ENCODE results near the gene BHMT2.

Gene BHMT2

DNA sequence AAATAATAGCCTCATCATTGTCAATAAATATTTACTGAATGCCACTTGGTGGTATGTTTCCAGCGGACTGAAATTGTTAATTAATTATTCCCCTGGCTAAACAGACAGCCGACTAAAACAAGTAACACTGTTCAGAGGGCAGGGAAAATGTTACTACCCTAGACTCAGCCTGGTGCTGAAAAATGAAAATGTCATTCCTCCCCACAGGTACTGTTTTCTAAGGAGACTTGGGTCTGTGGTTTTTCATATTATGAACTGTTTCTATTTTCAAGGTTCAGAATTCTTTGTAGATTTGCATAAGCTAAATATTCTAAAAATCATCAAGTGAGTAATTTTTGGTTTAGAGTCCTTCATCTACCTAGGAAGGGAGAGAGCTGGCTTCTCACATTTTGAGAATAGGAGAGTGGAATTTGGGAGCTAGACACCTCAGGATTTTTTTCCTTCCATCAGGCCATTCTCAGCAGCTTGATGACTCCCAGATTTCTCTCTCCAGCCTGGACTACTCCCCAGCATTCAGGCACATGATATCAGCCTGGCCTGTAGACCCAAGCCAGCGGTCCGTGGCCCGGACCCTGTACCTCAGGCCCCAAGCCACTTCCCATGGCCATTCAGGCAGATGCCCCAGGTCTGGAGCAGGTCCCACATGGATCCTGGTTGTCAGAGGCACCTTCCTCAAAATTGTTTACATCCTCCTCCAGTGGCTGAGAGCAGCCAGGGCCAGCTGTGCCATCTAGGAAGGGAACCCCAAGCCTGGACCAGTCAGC lies 66.4 kb downstream of the BHMT2 start:
- Histone ChIP-seq H3K27me3 (ENCODE audit: insufficient read depth, low read length, poor library complexity, severe bottlenecking) (no peaks in the 10 kb centered on the region), H3K4me2 (ENCODE audit: low read depth, low read length, poor library complexity, severe bottlenecking) (no peak overlapping the region), H4K20me1 (ENCODE audit: insufficient read depth, low read length, poor library complexity, severe bottlenecking) (no peaks in the 10 kb centered on the region), H3K9me2 (replicated peaks; ENCODE audit: low read depth, low read length) (no peaks in the 10 kb centered on the region), H3K9ac (ENCODE audit: low read depth, low read length, poor library complexity, severe bottlenecking) (no peak overlapping the region), H3K9me3 (ENCODE audit: insufficient read depth, low read depth, low read length) (no peaks in the 10 kb centered on the region), H3F3A (ENCODE audit: low read depth) (no peaks in the 10 kb centered on the region), H3K4me1 (ENCODE audit: insufficient read depth, low read length, poor library complexity, severe bottlenecking) (peaks cover 5% of the 10 kb centered on the region), H3K36me3 (ENCODE audit: insufficient read depth, low read length) (no peaks in the 10 kb centered on the region), H2AFZ (ENCODE audit: low read length) (no peak overlapping the region), H3K79me2 (ENCODE audit: insufficient read depth, low read length) (no peaks in the 10 kb centered on the region), H3K4me3 (ENCODE audit: low read length, poor library complexity, severe bottlenecking) (no peak overlapping the region)
- TF ChIP-seq, protein P1, sequence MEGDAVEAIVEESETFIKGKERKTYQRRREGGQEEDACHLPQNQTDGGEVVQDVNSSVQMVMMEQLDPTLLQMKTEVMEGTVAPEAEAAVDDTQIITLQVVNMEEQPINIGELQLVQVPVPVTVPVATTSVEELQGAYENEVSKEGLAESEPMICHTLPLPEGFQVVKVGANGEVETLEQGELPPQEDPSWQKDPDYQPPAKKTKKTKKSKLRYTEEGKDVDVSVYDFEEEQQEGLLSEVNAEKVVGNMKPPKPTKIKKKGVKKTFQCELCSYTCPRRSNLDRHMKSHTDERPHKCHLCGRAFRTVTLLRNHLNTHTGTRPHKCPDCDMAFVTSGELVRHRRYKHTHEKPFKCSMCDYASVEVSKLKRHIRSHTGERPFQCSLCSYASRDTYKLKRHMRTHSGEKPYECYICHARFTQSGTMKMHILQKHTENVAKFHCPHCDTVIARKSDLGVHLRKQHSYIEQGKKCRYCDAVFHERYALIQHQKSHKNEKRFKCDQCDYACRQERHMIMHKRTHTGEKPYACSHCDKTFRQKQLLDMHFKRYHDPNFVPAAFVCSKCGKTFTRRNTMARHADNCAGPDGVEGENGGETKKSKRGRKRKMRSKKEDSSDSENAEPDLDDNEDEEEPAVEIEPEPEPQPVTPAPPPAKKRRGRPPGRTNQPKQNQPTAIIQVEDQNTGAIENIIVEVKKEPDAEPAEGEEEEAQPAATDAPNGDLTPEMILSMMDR (conservative IDR thresholded peaks at IDR 0.05; ENCODE audit: low read length), result no peak
- no peak for TF ChIP-seq EZH2phosphoT487 (IDR thresholded peaks at IDR 0.05; ENCODE audit: borderline replicate concordance)

DNA sequence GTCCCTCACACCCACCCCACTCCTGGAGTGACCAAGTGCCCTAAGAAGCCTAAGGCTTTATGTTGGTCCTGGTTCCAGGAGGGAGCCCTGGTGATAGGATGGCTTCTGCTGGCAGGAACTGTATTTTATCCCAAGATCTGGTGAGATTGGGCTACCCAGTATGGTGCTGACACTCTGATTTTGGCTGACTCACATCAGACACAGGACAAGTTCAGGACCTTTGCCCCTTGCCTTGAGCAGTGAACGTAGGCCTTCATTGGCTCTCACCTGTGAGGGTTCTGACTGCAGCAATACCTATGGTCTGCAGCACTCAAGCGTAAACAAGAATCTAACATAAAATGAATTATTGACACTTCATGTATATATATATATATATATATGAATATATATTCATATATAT lies 67.1 kb downstream of the BHMT2 start:
- Histone ChIP-seq H3K27me3 (ENCODE audit: insufficient read depth, low read length, poor library complexity, severe bottlenecking) (no peaks in the 10 kb centered on the region), H3K9me3 (ENCODE audit: insufficient read depth, low read depth, low read length) (no peaks in the 10 kb centered on the region), H3K4me1 (ENCODE audit: insufficient read depth, low read length, poor library complexity, severe bottlenecking) (peaks cover 5% of the 10 kb centered on the region), H3K36me3 (ENCODE audit: insufficient read depth, low read length) (no peaks in the 10 kb centered on the region), H4K20me1 (ENCODE audit: insufficient read depth, low read length, poor library complexity, severe bottlenecking) (no peaks in the 10 kb centered on the region), H3K9me2 (replicated peaks; ENCODE audit: low read depth, low read length) (no peaks in the 10 kb centered on the region), H3K4me3 (ENCODE audit: low read length, poor library complexity, severe bottlenecking) (no peak overlapping the region), H3K4me2 (ENCODE audit: low read depth, low read length, poor library complexity, severe bottlenecking) (no peak overlapping the region), H3K79me2 (ENCODE audit: insufficient read depth, low read length) (no peaks in the 10 kb centered on the region), H3F3A (ENCODE audit: low read depth) (no peaks in the 10 kb centered on the region), H3K9ac (ENCODE audit: low read depth, low read length, poor library complexity, severe bottlenecking) (no peak overlapping the region), H2AFZ (ENCODE audit: low read length) (no peak overlapping the region)
- TF ChIP-seq, protein P1 (conservative IDR thresholded peaks at IDR 0.05; ENCODE audit: low read length), result no peak
- TF ChIP-seq EZH2phosphoT487 (IDR thresholded peaks at IDR 0.05; ENCODE audit: borderline replicate concordance), result no peak
